HG03280 (cell line): ENCODE measurements around the gene DDR2.
"Not testable (repeated sequence)": the region's sequence is repeated elsewhere in the genome, so short reads cannot be mapped to it uniquely, and the experiment has no call there.

Experiments
- ATAC-seq: cut with Tn5 transposase; IDR thresholded peaks from one replicate; pipeline ENCODE4 v1.9.1; 2021; ENCODE audit warnings: mild to moderate bottlenecking, moderate library complexity; ENCODE audit not compliant: unreplicated experiment

The DDR2 gene

GRCh38 chr1:162755306-162755705 is 123.0 kb downstream of the DDR2 start:
- no peak for ATAC-seq

- ATAC-seq, result no peak
Observed at GRCh38 chr1:162756523-162756922, 124.3 kb downstream of the DDR2 start.

GRCh38 chr1:162757476-162757875 is 125.2 kb downstream of the DDR2 start:
- no peak for ATAC-seq

GRCh38 chr1:162765788-162766187 is 133.5 kb downstream of the DDR2 start:
- no peak for ATAC-seq

GRCh38 chr1:162772571-162773154 is 140.4 kb downstream of the DDR2 start:
- ATAC-seq, result no peak

- no peak for ATAC-seq
Observed at GRCh38 chr1:162774007-162774406, 141.7 kb downstream of the DDR2 start.

GRCh38 chr1:162779043-162779442 is 146.8 kb downstream of the DDR2 start:
- ATAC-seq, result no peak

- ATAC-seq, result no peak
Observed at GRCh38 chr1:162782671-162783070, 150.4 kb downstream of the DDR2 start.

- ATAC-seq, result not testable (repeated sequence)
Observed at GRCh38 chr1:162784926-162785325, 152.7 kb downstream of the DDR2 start.

- ATAC-seq, result not testable (repeated sequence)
Observed at GRCh38 chr1:162788783-162789182, 156.5 kb downstream of the DDR2 start.

GRCh38 chr1:162790303-162790984 is 158.2 kb downstream of the DDR2 start, which contains the start of gene HSD17B7:
TSS of gene HSD17B7 (plus strand) at chr1:162790702. CDS start at chr1:162790801, 99 bp downstream.
- peak; percentile 99 for ATAC-seq

GRCh38 chr1:162790985-162791357 is 158.7 kb downstream of the DDR2 start:
- not testable (repeated sequence) for ATAC-seq

- ATAC-seq, result not testable (repeated sequence)
Observed at GRCh38 chr1:162794284-162794683, 162.0 kb downstream of the DDR2 start.

GRCh38 chr1:162796617-162797279 is 164.5 kb downstream of the DDR2 start:
- ATAC-seq, result not testable (repeated sequence)

GRCh38 chr1:162799995-162800830 is 167.9 kb downstream of the DDR2 start:
- ATAC-seq, result not testable (repeated sequence)

- not testable (repeated sequence) for ATAC-seq
Observed at GRCh38 chr1:162807503-162807902, 175.2 kb downstream of the DDR2 start.

GRCh38 chr1:162812357-162812756 is 180.1 kb downstream of the DDR2 start:
- ATAC-seq, result not testable (repeated sequence)

GRCh38 chr1:162818136-162818535 is 185.9 kb downstream of the DDR2 start:
- not testable (repeated sequence) for ATAC-seq

GRCh38 chr1:162818666-162819065 is 186.4 kb downstream of the DDR2 start:
- not testable (repeated sequence) for ATAC-seq

GRCh38 chr1:162822391-162823200 is 190.3 kb downstream of the DDR2 start:
- no peak for ATAC-seq
